Tibial nerve (tissue), 4 donors: Measurements from ENCODE around the gene ACADSB. TPM values are rescaled to one million over a fixed set of nuclear protein-coding genes. Genes with fewer than 3 reads are reported as not detected.

Experiments
- DNase-seq, 2 donors: peaks; one replicate each; pipeline ENCODE4 v3.0.0-alpha.2; 2019; ENCODE audit warnings: low spot score in 2 of 2
- H3K27ac ChIP-seq, 4 donors: fragments of 200-600 bp; sonication (generic) in 3 of 4; one replicate each; pipeline ENCODE4 v1.5.1; 2017 to 2019; ENCODE audit warnings: mild to moderate bottlenecking in 1 of 4
- H3K27me3 ChIP-seq, 2 donors: fragments of 200-600 bp; sonication (generic) in 1 of 2; one replicate each; pipeline versions ENCODE4 v1.5.1 to v1.6.0; 2017 to 2019
- H3K36me3 ChIP-seq, 3 donors: fragments of 200-600 bp; sonication (generic); one replicate each; pipeline ENCODE4 v1.5.1; 2018 to 2019
- H3K4me1 ChIP-seq, 4 donors: fragments of 200-600 bp; sonication (generic) in 3 of 4; one replicate each; pipeline ENCODE4 v1.5.1; 2017 to 2019
- H3K4me3 ChIP-seq, 4 donors: fragments of 200-600 bp; sonication (generic) in 3 of 4; one replicate each; pipeline ENCODE4 v1.5.1; 2017 to 2019; ENCODE audit warnings: mild to moderate bottlenecking in 1 of 4, moderate library complexity in 1 of 4
- H3K9me3 ChIP-seq, 4 donors: fragments of 200-600 bp; sonication (generic) in 3 of 4; one replicate each; pipeline ENCODE4 v1.5.1; 2017 to 2019
- CTCF ChIP-seq, 5 experiments: fragments of 200-600 bp in 3 of 5; fragments of 450-650 bp in 2 of 5; sonication (generic) in 3 of 5; IDR thresholded peaks; one replicate each; pipeline ENCODE4 v1.5.1; 2016 to 2019; ENCODE audit warnings: antibody characterized with exemption in 5 of 5, mild to moderate bottlenecking in 3 of 5, moderate library complexity in 2 of 5
- EP300 ChIP-seq, 2 donors: sonication (generic); formaldehyde crosslinking; IDR thresholded peaks; one replicate each; pipeline ENCODE4 v1.6.1; 2017; ENCODE audit warnings: antibody characterized with exemption in 2 of 2, mild to moderate bottlenecking in 1 of 2
- POLR2A ChIP-seq, 2 donors: fragments of 450-650 bp; IDR thresholded peaks; one replicate each; pipeline ENCODE4 v1.6.1; 2017; ENCODE audit warnings: antibody characterized with exemption in 2 of 2, mild to moderate bottlenecking in 2 of 2, moderate library complexity in 2 of 2
- WGBS, 2 donors: methylation state at CpG; one replicate each; pipeline ENCODE4 v1.1.5; 2018; 5-methylcytosine and 5-hydroxymethylcytosine counted together
- total RNA-seq, 4 donors: library from RNA; depleted of rRNA; stranded (reverse); fragments of >200 nt; gene quantifications; one replicate each; pipeline ENCODE4 v1.1.0, GENCODE V29; 2016

Gene ACADSB
- total RNA-seq, 4 donors from 2014 or later = 17.4 to 26.8 (median 24.7) TPM

- H3K9me3 ChIP-seq = no peaks in the 10 kb centered on the region
- H3K36me3 ChIP-seq = no peaks in the 10 kb centered on the region
- 76 to 89% methylated on average over 3 of the region's 3 CpGs for WGBS, 2 donors
- no peak overlapping the region for H3K4me3 ChIP-seq
- H3K27ac ChIP-seq = no peak overlapping the region
- TF ChIP-seq POLR2A (IDR thresholded peaks at IDR 0.05) = no peak
- no peak for TF ChIP-seq CTCF (IDR thresholded peaks at IDR 0.05)
- no peak for TF ChIP-seq EP300 (IDR thresholded peaks at IDR 0.05)
- DNase-seq = no peak
- H3K4me1 ChIP-seq = peaks cover 0 to 7% (median 2%) of the 10 kb centered on the region in 4 donors
- no peaks in the 10 kb centered on the region for H3K27me3 ChIP-seq
Observed at GRCh38 chr10:122974543-122975064, 34.2 kb upstream of the ACADSB start.

- Histone ChIP-seq H3K9me3 (no peaks in the 10 kb centered on the region), H3K27ac (peak within 1 kb of the TSS; percentile 92 to 97 (median 94)), H3K4me3 (peak within 1 kb of the TSS; percentile 63 to 88 (median 76)), H3K27me3 (no peaks in the 10 kb centered on the region), H3K4me1 (peaks cover 0 to 22% (median 7%) of the 10 kb centered on the region in 4 donors), H3K36me3 (peaks cover 0 to 10% (median 0%) of the 10 kb centered on the region in 3 donors)
- TF ChIP-seq CTCF (IDR thresholded peaks at IDR 0.05) (peak; percentile 93 to 99 (median 98)), EP300 (IDR thresholded peaks at IDR 0.05) (peak; percentile 36 to 89), POLR2A (IDR thresholded peaks at IDR 0.05) (peak; percentile 17 to 51)
- DNase-seq = peak; percentile 77 to 82
- 1 to 2% methylated on average over 21 to 40 of the region's 73 CpGs for WGBS, 2 donors
Observed at GRCh38 chr10:122980209-122981065, 28.4 kb upstream of the ACADSB start, which contains the start of gene PSTK. Gene PSTK (plus strand): TSS chr10:122980401. CDS start chr10:122980480, 79 bp downstream.

DNA sequence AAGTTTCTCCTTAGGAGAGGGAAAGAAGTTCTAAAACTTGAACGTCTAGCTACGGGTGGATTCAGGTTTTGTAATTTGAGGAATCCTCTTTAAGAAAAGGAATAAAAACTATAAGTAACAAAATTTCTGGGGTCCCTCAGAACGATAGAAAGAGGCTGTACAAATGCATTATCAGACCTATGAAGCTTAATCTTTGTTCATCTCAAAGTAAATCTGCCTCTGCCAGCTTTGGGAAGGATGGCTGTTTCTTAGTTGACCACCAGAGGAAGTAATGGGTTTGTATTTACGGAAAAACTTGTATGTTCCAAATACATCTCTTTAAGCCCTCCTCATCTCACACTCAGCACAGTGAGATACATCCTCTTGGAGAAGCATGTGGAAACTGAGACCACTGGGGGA, 27.7 kb upstream of the ACADSB start:
- no peak for TF ChIP-seq EP300 (IDR thresholded peaks at IDR 0.05)
- TF ChIP-seq CTCF (IDR thresholded peaks at IDR 0.05) = peak; percentile 25 to 37 (median 28)
- Histone ChIP-seq H3K4me3 (peak overlapping the region; percentile 63 to 88 (median 76)), H3K4me1 (peaks cover 0 to 22% (median 7%) of the 10 kb centered on the region in 4 donors), H3K9me3 (no peaks in the 10 kb centered on the region), H3K27ac (peak overlapping the region; percentile 92 to 97 (median 94)), H3K36me3 (peaks cover 0 to 10% (median 0%) of the 10 kb centered on the region in 3 donors), H3K27me3 (no peaks in the 10 kb centered on the region)
- DNase-seq = no peak
- 11 to 17% methylated on average over 4 of the region's 4 CpGs for WGBS, 2 donors

- Histone ChIP-seq H3K36me3 (peaks cover 0 to 10% (median 0%) of the 10 kb centered on the region in 3 donors), H3K4me1 (peaks cover 0 to 22% (median 7%) of the 10 kb centered on the region in 4 donors), H3K4me3 (no peak overlapping the region), H3K27me3 (no peaks in the 10 kb centered on the region), H3K9me3 (no peaks in the 10 kb centered on the region), H3K27ac (no peak overlapping the region)
- WGBS, 2 donors = 90 to 95% methylated on average over 6 of the region's 6 CpGs
- TF ChIP-seq CTCF (IDR thresholded peaks at IDR 0.05) (no peak), POLR2A (IDR thresholded peaks at IDR 0.05) (no peak), EP300 (IDR thresholded peaks at IDR 0.05) (no peak)
- no peak for DNase-seq
Observed at GRCh38 chr10:122983898-122984297, 24.9 kb upstream of the ACADSB start.

DNA sequence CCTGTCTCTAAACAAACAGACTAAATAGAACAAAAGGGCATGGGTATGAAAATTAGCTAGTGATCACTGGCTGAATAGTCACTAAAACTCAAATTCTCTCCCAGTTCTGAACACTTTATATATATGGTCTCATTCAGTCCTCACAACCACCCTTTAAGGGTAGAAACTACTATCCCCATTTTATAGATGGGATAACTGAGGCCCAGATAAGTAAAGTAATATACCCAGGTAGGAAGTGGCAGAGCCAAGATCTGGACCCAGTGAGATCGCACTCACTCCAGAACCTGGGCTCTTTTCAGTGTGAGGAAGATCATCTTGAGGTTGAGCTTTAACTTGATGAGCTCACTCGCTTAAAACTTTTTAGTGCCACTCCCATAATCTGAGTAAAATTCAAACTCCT, 24.1 kb upstream of the ACADSB start:
- Histone ChIP-seq H3K27ac (no peak overlapping the region), H3K9me3 (no peaks in the 10 kb centered on the region), H3K4me1 (peaks cover 0 to 15% (median 4%) of the 10 kb centered on the region in 4 donors), H3K36me3 (peaks cover 0 to 10% (median 0%) of the 10 kb centered on the region in 3 donors), H3K4me3 (no peak overlapping the region), H3K27me3 (no peaks in the 10 kb centered on the region)
- DNase-seq = no peak
- 92 to 100% methylated on average over 2 of the region's 2 CpGs for WGBS, 2 donors
- TF ChIP-seq POLR2A (IDR thresholded peaks at IDR 0.05) = no peak
- TF ChIP-seq CTCF (IDR thresholded peaks at IDR 0.05) = no peak
- TF ChIP-seq EP300 (IDR thresholded peaks at IDR 0.05) = no peak
